ENCODE results near the gene PLEKHA8. TPM values are rescaled to one million over a fixed set of nuclear protein-coding genes. Genes with fewer than 3 reads are reported as not detected.

The PLEKHA8 gene
- total and polyA plus RNA-seq, 10 of the 15 experiments (the other 5 are each of a cell fraction or from before 2014, with no cell fraction given) = 1.1 to 13.2 (median 5.7) TPM

- H3K9me3 ChIP-seq (replicated peaks; ENCODE audit: control insufficient read depth, insufficient read depth, low read length) = no peaks in the 10 kb centered on the region; the same call in 2 of the 3 replicates
- no TSS peak for BruUV-seq (replicated peaks)
- in situ Hi-C loops (cut with MboI) (no loop called here), intact Hi-C loops (cut with micrococcal nuclease; ENCODE audit: unreplicated experiment) (no loop called here)
- ATAC-seq (no peak), FAIRE-seq (no peak), DNase-seq (ENCODE audit: low read depth, low spot score) (no peak)
- no peaks in the 10 kb centered on the region for H3K27me3 ChIP-seq (replicated peaks in 1 of 2; ENCODE audit: control insufficient read depth in 2 of 2, insufficient read depth in 2 of 2, low read length in 1 of 2)
- H3K4me2 ChIP-seq (ENCODE audit: control insufficient read depth, insufficient read depth) = no peak overlapping the region
- no peaks in the 10 kb centered on the region; the same call in 1 of the 2 replicates for H3K79me2 ChIP-seq (ENCODE audit: control insufficient read depth, insufficient read depth, low read length)
- peaks cover 0 to 11% of the 10 kb centered on the region in 2 experiments; a peak in 3 of 4 replicates for H3K36me3 ChIP-seq (ENCODE audit: control insufficient read depth in 2 of 2, insufficient read depth in 2 of 2, low read length in 1 of 2)
- no peak overlapping the region for H3K4me3 ChIP-seq
- TF ChIP-seq SUPT20H (IDR thresholded peaks at IDR 0.05; ENCODE audit: borderline replicate concordance, control insufficient read depth, low read depth, low read length) = no peak
- TF ChIP-seq POLR2AphosphoS2 (IDR thresholded peaks at IDR 0.05; ENCODE audit: low read depth, low read length) = no peak
- no peak for TF ChIP-seq SP1 (IDR thresholded peaks at IDR 0.05; ENCODE audit: low read depth, low read length)
- no peak for TF ChIP-seq SREBF2 (IDR thresholded peaks at IDR 0.05; ENCODE audit: low read length)
- no peak for TF ChIP-seq SREBF1 (IDR thresholded peaks at IDR 0.05; ENCODE audit: low read length)
- no peak for TF ChIP-seq KDM1A (IDR thresholded peaks at IDR 0.05; ENCODE audit: borderline replicate concordance)
- no peak for TF ChIP-seq BCL11A (IDR thresholded peaks at IDR 0.05; ENCODE audit: low read depth, low read length)
- no peak for TF ChIP-seq RAD51 (IDR thresholded peaks at IDR 0.05)
- TF ChIP-seq, protein P1, sequence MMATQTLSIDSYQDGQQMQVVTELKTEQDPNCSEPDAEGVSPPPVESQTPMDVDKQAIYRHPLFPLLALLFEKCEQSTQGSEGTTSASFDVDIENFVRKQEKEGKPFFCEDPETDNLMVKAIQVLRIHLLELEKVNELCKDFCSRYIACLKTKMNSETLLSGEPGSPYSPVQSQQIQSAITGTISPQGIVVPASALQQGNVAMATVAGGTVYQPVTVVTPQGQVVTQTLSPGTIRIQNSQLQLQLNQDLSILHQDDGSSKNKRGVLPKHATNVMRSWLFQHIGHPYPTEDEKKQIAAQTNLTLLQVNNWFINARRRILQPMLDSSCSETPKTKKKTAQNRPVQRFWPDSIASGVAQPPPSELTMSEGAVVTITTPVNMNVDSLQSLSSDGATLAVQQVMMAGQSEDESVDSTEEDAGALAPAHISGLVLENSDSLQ (IDR thresholded peaks at IDR 0.05) = no peak
- TF ChIP-seq YY1 (IDR thresholded peaks at IDR 0.05; ENCODE audit: low read depth, low read length) = no peak
- TF ChIP-seq SMAD1 (IDR thresholded peaks at IDR 0.05; ENCODE audit: low read depth, partially characterized antibody) = no peak
- no peak for TF ChIP-seq NFIC (IDR thresholded peaks at IDR 0.05; ENCODE audit: low read depth, low read length)
- TF ChIP-seq, protein P2, sequence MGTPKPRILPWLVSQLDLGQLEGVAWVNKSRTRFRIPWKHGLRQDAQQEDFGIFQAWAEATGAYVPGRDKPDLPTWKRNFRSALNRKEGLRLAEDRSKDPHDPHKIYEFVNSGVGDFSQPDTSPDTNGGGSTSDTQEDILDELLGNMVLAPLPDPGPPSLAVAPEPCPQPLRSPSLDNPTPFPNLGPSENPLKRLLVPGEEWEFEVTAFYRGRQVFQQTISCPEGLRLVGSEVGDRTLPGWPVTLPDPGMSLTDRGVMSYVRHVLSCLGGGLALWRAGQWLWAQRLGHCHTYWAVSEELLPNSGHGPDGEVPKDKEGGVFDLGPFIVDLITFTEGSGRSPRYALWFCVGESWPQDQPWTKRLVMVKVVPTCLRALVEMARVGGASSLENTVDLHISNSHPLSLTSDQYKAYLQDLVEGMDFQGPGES (IDR thresholded peaks at IDR 0.05) = no peak
- no peak for TF ChIP-seq NFYB (IDR thresholded peaks at IDR 0.05; ENCODE audit: insufficient read depth, low read depth, low read length)
- no peak for TF ChIP-seq NR2C2 (IDR thresholded peaks at IDR 0.05; ENCODE audit: borderline replicate concordance, control insufficient read depth, insufficient read length, low read depth)
- TF ChIP-seq ASH2L (IDR thresholded peaks at IDR 0.05; ENCODE audit: borderline replicate concordance, low read depth) = no peak
- ChIA-PET POLR2A (no interaction called here), RAD21 (ENCODE audit: unreplicated experiment) (interaction anchor here (0.6 kb wide), 1 partner anchor 542 kb away, joined by 3 read pairs; no protein-coding TSS in a partner anchor), SMC1A (ENCODE audit: uncharacterized antibody, unreplicated experiment) (interaction anchor here (0.7 to 1.1 kb wide), 5 partner anchors 15 to 79 kb away, joined by 3 read pairs; no protein-coding TSS in a partner anchor), CTCF (interaction anchor here (0.8 to 2.6 kb wide), 2 partner anchors 15 to 17 kb away, joined by 3 to 10 read pairs; no protein-coding TSS in a partner anchor)
- H4K20me1 ChIP-seq (ENCODE audit: control insufficient read depth, insufficient read depth) = no peaks in the 10 kb centered on the region
- H3K4me1 ChIP-seq (ENCODE audit: control insufficient read depth, insufficient read depth, low read length) = no peaks in the 10 kb centered on the region
- WGBS (ENCODE audit: insufficient coverage, insufficient replicate concordance, low lambda C conversion rate, missing lambda C conversion rate) = 95% methylated on average over 2 of the region's 2 CpGs
- no peak overlapping the region for H3K27ac ChIP-seq (ENCODE audit: control insufficient read depth, insufficient read depth)
- no peak overlapping the region for H2AFZ ChIP-seq (ENCODE audit: control insufficient read depth, low read depth, low read length)
- H3K9ac ChIP-seq (ENCODE audit: control insufficient read depth, insufficient read depth, low read length) = no peak overlapping the region
Observed at GRCh38 chr7:30047124-30047523, 18.9 kb downstream of the PLEKHA8 start.
